GM13977 (cell line): Measurements from ENCODE around the gene SHANK2.
"Not testable (repeated sequence)": the region's sequence is repeated elsewhere in the genome, so short reads cannot be mapped to it uniquely, and the experiment has no call there.

ENCODE experiments used
- DNase-seq: peaks from one replicate; pipeline ENCODE4 v3.0.0; 2012; ENCODE audit warnings: low spot score
- in situ Hi-C: fragments of 300-500 bp; cut with MboI; formaldehyde crosslinking; loops from one replicate; pipeline ENCODE4 v1.12.0; 2022; ENCODE audit warnings: low sequenced_read_pairs, low pct_unique_long_range_greater_than_20kb, mixed read lengths, inconsistent platforms; ENCODE audit not compliant: unreplicated experiment
- TF ChIP-seq, protein P1 (sequence below): IDR thresholded peaks from 2 replicates; pipeline ENCODE4 v1.5.1; 2012; ENCODE audit warnings: mild to moderate bottlenecking, control low read depth; ENCODE audit not compliant: insufficient read depth; ENCODE audit errors: extremely low read depth, missing control alignments

SHANK2 gene

DNA sequence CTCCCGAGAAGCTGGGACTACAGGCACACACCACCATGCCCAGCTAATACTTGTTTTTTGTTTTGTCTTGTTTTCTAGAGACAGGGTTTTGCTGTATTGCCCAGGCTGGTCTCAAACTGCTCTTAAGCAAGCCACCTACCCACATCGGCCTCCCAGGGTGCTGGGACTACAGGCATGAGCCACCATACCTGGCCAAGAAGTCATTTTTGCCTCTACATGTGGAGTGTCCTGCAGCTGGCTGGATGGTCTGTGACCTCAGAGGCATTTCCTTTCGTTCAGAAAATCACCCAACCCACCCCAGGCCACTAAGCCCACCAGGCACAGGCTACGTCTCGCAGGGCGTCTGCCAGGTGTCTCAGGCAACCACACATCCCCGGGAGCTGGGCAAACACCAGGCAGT lies 12.8 kb downstream of the SHANK2 start:
- no peak for DNase-seq
- TF ChIP-seq, protein P1, sequence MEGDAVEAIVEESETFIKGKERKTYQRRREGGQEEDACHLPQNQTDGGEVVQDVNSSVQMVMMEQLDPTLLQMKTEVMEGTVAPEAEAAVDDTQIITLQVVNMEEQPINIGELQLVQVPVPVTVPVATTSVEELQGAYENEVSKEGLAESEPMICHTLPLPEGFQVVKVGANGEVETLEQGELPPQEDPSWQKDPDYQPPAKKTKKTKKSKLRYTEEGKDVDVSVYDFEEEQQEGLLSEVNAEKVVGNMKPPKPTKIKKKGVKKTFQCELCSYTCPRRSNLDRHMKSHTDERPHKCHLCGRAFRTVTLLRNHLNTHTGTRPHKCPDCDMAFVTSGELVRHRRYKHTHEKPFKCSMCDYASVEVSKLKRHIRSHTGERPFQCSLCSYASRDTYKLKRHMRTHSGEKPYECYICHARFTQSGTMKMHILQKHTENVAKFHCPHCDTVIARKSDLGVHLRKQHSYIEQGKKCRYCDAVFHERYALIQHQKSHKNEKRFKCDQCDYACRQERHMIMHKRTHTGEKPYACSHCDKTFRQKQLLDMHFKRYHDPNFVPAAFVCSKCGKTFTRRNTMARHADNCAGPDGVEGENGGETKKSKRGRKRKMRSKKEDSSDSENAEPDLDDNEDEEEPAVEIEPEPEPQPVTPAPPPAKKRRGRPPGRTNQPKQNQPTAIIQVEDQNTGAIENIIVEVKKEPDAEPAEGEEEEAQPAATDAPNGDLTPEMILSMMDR = no peak
- in situ Hi-C loops = no loop called here

DNA sequence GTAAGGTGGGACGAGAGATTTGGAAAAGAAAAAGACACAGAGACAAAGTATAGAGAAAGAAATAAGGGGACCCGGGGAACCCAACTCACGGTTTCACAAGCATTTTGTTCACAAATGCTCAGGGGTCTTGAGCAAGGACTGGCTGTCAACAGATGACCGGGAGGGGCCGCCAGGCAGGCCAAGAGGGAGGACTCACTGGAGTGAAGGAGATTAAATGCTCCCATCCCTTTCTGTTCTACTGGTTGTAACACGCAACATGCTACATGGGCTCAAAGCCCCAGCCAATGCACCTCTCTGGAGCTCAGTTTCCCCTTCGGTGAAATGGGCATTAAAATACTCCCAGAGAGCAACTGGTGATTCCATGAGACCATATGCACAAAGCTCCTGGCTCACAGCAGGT lies 13.4 kb downstream of the SHANK2 start:
- DNase-seq = no peak
- in situ Hi-C loops = no loop called here
- TF ChIP-seq, protein P1 = no peak

DNA sequence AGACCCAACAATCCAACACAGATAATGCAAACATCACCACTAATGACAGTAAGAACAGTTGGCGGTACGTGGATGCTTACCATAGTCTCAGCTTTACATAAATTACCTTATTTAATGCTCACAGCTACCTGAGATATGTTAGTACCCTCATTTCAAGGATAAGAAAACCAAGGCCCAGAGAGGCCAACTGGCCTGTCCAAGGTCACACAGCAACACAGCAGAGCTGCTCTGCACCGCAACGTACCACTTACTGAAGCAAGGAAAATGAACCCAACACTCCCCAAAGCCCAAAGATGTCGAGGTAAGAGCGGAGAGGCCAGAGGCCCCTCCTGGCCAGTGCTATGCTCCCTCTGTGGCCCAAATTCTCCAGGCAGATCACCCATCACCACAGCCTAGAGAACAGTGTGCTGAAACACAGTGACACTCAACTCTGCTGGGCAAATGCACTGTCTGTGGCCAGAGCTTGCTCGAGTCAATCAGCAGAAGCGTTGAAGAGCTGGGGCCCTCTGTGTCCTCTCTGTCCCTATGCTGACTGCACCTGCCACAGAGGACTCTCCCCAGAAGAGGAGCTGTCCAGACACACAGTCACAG lies 14.0 kb downstream of the SHANK2 start:
- no peak for DNase-seq
- in situ Hi-C loops = no loop called here
- TF ChIP-seq, protein P1 = no peak

DNA sequence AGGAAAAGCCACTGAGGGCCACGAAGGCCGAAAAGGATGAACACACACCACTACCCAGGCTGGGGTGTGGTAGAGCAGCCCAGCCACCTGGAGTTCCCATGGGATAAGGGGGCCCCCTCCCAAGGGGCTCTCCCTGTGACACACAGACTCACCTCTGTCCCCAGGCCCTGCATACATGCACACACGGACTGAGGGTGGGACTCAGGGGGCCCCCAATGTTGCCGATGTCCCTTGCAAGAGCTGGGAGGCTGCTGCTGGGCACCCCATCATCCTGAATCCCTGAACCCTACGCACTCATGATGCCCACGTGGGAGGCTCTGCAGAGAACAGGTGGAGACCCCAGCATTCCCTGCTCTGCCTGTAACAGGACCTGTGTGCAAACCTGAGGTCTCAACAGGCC lies 14.5 kb downstream of the SHANK2 start:
- TF ChIP-seq, protein P1 = no peak
- in situ Hi-C loops = no loop called here
- no peak for DNase-seq

DNA sequence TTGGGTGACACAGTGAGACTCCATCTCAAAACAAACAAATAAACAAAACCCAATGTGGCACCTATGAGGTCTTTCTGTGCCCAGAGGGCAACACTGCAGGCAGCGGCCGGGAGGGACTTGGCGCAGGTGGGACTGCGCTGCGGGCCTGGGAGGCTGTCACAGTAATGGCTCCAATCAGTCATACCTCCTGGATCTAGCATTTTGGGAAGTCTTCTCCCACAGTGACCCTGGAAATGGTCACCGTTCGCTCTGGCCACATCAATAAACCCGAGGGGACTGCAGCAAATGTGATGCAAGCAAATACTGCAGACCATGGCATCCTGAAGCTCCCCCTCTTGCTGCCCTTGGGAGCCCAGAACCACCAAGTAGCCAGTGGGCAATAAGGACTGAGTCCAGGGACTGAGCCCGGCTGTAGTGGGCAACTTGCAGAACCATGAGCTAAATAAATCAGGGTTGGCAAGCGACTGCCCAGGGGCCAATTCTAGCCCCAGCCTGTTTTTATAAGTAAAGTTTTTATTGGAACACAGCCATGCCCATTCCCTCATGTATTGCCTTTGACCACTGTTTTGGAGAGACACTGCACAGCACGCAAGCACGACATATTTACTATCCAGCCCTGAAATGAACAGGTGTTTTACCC lies 15.4 kb downstream of the SHANK2 start:
- TF ChIP-seq, protein P1 = no peak
- no peak for DNase-seq
- in situ Hi-C loops = no loop called here

DNA sequence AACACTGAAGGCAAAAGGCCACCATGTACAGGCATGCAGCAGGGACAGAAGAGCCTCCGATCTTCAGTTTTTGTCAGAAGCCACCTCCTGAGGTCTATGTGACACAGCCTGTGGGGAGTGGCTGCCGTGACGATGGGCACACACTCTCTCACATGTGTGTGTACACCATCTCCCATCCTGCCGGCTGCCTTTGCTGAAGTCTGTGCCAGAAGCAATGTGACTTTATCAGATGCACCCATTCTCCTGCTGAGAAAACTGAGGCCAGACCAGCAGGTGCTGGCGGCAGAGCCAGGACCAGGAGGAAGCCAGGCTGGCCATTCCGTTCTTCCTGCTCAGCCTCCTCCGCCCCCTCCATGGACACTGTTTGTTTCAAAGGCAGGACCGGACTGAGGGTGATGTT lies 16.7 kb downstream of the SHANK2 start:
- TF ChIP-seq, protein P1 = no peak
- in situ Hi-C loops = no loop called here

DNA sequence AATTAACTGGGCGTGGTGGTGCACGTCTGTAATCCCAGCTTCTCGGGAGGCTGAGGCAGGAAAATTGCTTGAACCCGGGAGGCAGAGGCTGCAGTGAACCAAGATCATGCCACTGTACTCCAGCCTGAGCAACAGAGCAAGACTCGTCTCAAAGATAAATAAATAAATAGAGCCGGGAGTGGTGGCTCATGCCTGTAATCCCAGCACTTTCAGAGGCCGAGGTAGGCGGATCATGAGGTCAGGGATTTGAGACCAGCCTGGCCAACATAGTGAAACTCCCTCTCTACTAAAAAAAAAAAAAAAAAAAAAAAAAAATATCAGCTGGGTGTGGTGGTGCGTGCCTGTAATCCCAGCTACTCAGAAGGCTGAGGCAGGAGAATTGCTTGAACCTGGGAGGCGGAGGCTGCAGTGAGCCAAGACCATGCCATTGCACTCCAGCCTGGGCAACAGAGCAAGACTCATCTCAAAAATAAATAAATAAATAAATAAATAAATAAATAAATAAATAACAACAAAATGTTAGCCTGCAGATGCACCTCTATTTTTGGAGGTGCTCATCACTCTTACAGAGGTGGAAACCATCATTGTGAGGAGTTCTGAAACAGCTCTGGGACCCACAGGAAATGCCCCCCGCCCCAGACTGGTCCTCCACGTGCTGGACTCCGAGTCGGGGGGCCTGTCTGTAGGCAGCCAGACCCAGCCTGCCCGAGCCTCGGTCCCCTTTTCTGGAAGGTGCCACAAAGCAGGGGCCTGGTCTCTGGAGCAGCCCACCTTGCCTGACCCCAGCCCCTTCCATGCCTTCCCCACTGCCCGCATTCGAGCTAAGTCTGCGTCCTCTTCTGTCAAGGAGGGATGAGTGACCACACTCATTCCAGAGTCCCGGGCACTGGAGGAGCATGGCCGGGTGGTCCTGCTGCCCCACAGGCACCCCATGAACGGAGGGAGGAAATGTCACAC lies 18.2 kb downstream of the SHANK2 start:
- in situ Hi-C loops, DNase-seq: not testable (repeated sequence)

More for the DNA sequence above, 16.7 kb downstream of the SHANK2 start:
- DNase-seq = no peak
